Kidney (tissue), 14 donors: ENCODE data around the gene NUDT16L1. TPM values are rescaled to one million over a fixed set of nuclear protein-coding genes. Genes with fewer than 3 reads are reported as not detected.

Experiments used
- DNase-seq, 5 donors: peaks; one replicate each; pipeline ENCODE4 v3.0.0-alpha.2; 2013 to 2020
- FAIRE-seq: peaks from 2 replicates; lab custom pipeline; 2012; peaks lifted over from hg19 to GRCh38; lab: Jason Lieb, UNC
- H3K27ac ChIP-seq, 2 donors: one replicate each; pipeline ENCODE4 v1.7.0; 2013; ENCODE audit warnings: low read depth in 2 of 2, low read length in 2 of 2, inconsistent platforms in 1 of 2
- H3K27me3 ChIP-seq: one replicate; pipeline ENCODE4 v1.7.1; 2013; ENCODE audit warnings: low read length, inconsistent platforms; ENCODE audit not compliant: control insufficient read depth, insufficient read depth
- H3K36me3 ChIP-seq, 3 donors: one replicate each; pipeline versions ENCODE4 v1.7.0 to v1.7.1; 2013; ENCODE audit warnings: low read length in 3 of 3, control low read depth in 1 of 3, inconsistent platforms in 1 of 3; ENCODE audit not compliant: insufficient read depth in 3 of 3, control insufficient read depth in 2 of 3
- H3K4me1 ChIP-seq, 3 donors: one replicate each; pipeline versions ENCODE4 v1.7.0 to v1.7.1; 2013; ENCODE audit warnings: low read length in 3 of 3, inconsistent platforms in 1 of 3, low read depth in 1 of 3; ENCODE audit not compliant: control insufficient read depth in 2 of 3, insufficient read depth in 2 of 3
- H3K4me3 ChIP-seq, 3 donors: one replicate each; pipeline versions ENCODE4 v1.7.0 to v1.8.1; 2013; ENCODE audit warnings: low read length in 3 of 3, control low read depth in 1 of 3, inconsistent platforms in 1 of 3
- H3K9ac ChIP-seq, 3 donors: one replicate each; pipeline versions ENCODE4 v1.7.0 to v1.7.1; 2013; ENCODE audit warnings: low read length in 3 of 3, control low read depth in 1 of 3, inconsistent platforms in 1 of 3
- H3K9me3 ChIP-seq, 3 donors: one replicate each; pipeline versions ENCODE4 v1.7.0 to v1.7.1; 2013; ENCODE audit warnings: low read length in 3 of 3, control low read depth in 1 of 3, inconsistent platforms in 1 of 3; ENCODE audit not compliant: control insufficient read depth in 2 of 3, insufficient read depth in 1 of 3
- intact Hi-C: fragments of 100-400 bp; cut with DNase I; formaldehyde crosslinking; loops from one replicate; pipeline ENCODE4 v1.11.1; 2022
- polyA plus RNA-seq: library from polyadenylated mRNA; stranded (reverse); fragments of 350-450 nt; fragmentation: Illumina TruSeq; extraction: RNeasy Lipid Tissue Mini Kit (QIAGEN cat#74804); gene quantifications from one replicate; pipeline ENCODE4 v1.2.3, GENCODE V29; 2014; ENCODE audit warnings: low read depth, low replicate concordance; ENCODE audit not compliant: insufficient read depth
- total RNA-seq: library from RNA; stranded (reverse); fragmentation: NEBNext Ultra II Directional; extraction: Animal tissue kit (Norgen Biotek cat#: 25700); gene quantifications from one replicate; pipeline ENCODE4 v1.2.1, GENCODE V29; 2021
- TF ChIP-seq, protein P1 (sequence below): IDR thresholded peaks from 3 replicates; pipeline ENCODE4 v1.5.1; 2012; ENCODE audit warnings: mild to moderate bottlenecking, moderate library complexity, borderline replicate concordance; ENCODE audit not compliant: insufficient read depth; ENCODE audit errors: extremely low read depth
- donor health status: control.
- donor health status: control.
- donor health status: control.
- donor health status: control.
- donor health status: control.
- donor health status: DM: yes; HTN: yes; CAD: no.
- donor health status: Normal renal cell carcinoma (clear cell type).

Gene NUDT16L1
- total and polyA plus RNA-seq, 2 donors from 2014 or later = 30.6 to 69.4 TPM

DNA sequence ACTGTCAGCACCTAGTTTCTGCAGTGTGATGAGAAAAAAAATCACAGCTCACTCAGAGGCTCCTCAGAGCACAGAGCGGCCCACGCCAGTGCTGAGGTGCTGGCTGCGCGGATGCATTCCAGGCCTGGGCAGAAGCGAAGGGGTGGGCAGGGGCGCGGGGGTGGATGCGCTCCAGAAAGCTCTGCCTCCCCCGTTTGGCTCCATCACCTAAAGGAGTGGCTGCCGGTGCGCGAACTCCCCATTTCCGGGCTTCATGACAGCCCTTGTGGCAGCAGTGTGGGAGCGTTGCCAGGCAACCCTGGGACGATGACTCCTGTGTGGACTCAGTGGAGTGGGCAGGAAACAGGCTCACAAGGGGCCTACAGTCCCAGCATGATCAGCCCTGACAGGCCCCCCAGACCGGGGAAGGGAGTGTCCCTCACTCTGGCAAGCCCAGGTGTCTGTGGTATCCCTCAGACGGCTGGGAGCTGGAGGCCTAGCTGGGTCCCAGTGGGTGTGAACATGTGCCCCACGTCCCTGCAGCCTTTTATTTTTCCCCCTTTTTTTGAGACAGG is 32.8 kb upstream of the NUDT16L1 start:
- no peak overlapping the region for H3K4me3 ChIP-seq
- H3K36me3 ChIP-seq = peaks cover 0 to 15% (median 7%) of the 10 kb centered on the region in 3 donors
- no peaks in the 10 kb centered on the region for H3K9me3 ChIP-seq
- FAIRE-seq = no peak
- DNase-seq = peak; percentile 90 to 95 (median 94)
- H3K27ac ChIP-seq = no peak overlapping the region
- H3K27me3 ChIP-seq = no peaks in the 10 kb centered on the region
- intact Hi-C loops = no loop called here
- peaks cover 0 to 28% (median 4%) of the 10 kb centered on the region in 3 donors for H3K4me1 ChIP-seq
- no peak overlapping the region for H3K9ac ChIP-seq
- TF ChIP-seq, protein P1, sequence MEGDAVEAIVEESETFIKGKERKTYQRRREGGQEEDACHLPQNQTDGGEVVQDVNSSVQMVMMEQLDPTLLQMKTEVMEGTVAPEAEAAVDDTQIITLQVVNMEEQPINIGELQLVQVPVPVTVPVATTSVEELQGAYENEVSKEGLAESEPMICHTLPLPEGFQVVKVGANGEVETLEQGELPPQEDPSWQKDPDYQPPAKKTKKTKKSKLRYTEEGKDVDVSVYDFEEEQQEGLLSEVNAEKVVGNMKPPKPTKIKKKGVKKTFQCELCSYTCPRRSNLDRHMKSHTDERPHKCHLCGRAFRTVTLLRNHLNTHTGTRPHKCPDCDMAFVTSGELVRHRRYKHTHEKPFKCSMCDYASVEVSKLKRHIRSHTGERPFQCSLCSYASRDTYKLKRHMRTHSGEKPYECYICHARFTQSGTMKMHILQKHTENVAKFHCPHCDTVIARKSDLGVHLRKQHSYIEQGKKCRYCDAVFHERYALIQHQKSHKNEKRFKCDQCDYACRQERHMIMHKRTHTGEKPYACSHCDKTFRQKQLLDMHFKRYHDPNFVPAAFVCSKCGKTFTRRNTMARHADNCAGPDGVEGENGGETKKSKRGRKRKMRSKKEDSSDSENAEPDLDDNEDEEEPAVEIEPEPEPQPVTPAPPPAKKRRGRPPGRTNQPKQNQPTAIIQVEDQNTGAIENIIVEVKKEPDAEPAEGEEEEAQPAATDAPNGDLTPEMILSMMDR = no peak

DNA sequence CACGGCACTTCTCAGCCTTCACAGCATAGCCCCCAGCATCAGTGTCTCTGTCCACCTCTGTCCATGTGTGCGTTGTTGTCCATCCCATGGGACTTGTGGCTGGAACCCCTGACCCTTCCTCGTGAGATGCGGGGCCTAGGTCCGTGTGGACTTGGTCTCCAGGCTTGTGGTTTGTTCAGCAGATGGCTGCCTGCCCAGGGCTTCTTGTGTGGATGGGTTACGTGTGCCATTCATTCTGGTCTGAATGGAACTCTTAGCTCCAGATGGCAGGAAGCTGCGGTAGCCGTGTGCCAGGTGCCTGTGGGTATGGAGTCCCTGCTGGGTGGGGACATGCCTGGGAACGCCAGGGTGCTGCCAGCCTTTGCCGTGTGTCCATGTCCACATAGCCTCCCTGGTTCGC is 31.7 kb upstream of the NUDT16L1 start:
- intact Hi-C loops = no loop called here
- no peaks in the 10 kb centered on the region for H3K9me3 ChIP-seq
- no peak overlapping the region for H3K9ac ChIP-seq
- H3K36me3 ChIP-seq = peaks cover 0 to 9% (median 5%) of the 10 kb centered on the region in 3 donors
- no peak for FAIRE-seq
- peaks cover 0 to 28% (median 4%) of the 10 kb centered on the region in 3 donors for H3K4me1 ChIP-seq
- H3K27me3 ChIP-seq = no peaks in the 10 kb centered on the region
- no peak overlapping the region for H3K27ac ChIP-seq
- TF ChIP-seq, protein P1 = no peak
- H3K4me3 ChIP-seq = no peak overlapping the region
- DNase-seq = no peak

DNA sequence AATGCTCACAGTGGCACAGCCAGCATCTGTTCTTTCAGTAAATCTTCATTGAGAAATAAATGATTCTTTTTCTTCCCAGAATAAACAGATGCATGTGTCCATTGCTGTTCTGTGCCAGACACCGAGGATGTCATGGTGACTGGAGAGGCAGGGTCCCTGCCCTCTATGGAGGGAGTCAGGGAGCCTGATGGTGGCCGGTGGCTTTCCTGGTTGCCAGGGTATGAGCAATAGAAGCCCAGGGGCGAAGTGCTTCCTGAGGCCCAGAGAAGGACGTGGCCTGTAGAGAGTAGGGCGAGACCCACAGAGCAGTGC is 29.9 kb upstream of the NUDT16L1 start:
- peak overlapping the region; percentile 18 to 75 for H3K27ac ChIP-seq
- H3K4me3 ChIP-seq = no peak overlapping the region
- intact Hi-C loops = no loop called here
- no peak overlapping the region for H3K9ac ChIP-seq
- no peak for DNase-seq
- FAIRE-seq = no peak
- TF ChIP-seq, protein P1 = no peak
- peaks cover 0 to 28% (median 4%) of the 10 kb centered on the region in 3 donors for H3K4me1 ChIP-seq
- no peaks in the 10 kb centered on the region for H3K27me3 ChIP-seq
- H3K36me3 ChIP-seq = peaks cover 5 to 21% (median 18%) of the 10 kb centered on the region in 3 donors
- H3K9me3 ChIP-seq = no peaks in the 10 kb centered on the region
